ENCODE data around the gene CD47. TPM values are rescaled to one million over a fixed set of nuclear protein-coding genes. Genes with fewer than 3 reads are reported as not detected.

CD47 gene
- total RNA-seq, 2 experiments from 2014 or later = 153 to 161 TPM

DNA sequence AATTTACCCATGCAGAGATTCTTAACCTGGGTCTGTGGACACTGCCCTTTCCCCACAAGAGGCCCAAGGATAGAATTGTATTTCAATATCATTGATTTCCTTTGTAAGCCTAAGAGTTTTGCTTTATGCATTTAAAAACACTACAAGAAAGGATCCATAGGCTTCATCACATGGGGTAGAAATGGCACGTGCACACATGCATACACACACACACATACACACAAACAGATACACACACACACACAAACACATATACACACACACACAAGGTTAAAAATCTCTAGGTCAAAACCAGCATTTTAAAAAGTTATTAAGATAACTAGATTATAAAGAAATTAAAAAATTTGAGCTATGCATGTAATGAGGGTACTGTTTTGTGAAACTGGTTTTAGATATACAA lies 35.5 kb upstream of the CD47 start:
- Mint-ChIP-seq H3K4me1 (peaks cover 73% of the 10 kb centered on the region), H3K4me3 (peak overlapping the region; percentile 84), H3K36me3 (ENCODE audit: low read depth) (peaks cover 44% of the 10 kb centered on the region), H3K9me3 (peaks cover 5% of the 10 kb centered on the region), H3K27ac (peak overlapping the region; percentile 99), H3K27me3 (no peaks in the 10 kb centered on the region)
- no peak for DNase-seq
- ChIA-PET CTCF (interaction anchor here (0.8 to 2.6 kb wide), 4 partner anchors 27 to 351 kb away, joined by 3 to 7 read pairs (median 4); no protein-coding TSS in a partner anchor), POLR2A (interaction anchor here (0.8 to 8.8 kb wide), 17 partner anchors 8 to 695 kb away, joined by 3 to 259 read pairs (median 7); partner anchors contain the start of genes CD47, CIP2A, DZIP3 and HHLA2)

DNA sequence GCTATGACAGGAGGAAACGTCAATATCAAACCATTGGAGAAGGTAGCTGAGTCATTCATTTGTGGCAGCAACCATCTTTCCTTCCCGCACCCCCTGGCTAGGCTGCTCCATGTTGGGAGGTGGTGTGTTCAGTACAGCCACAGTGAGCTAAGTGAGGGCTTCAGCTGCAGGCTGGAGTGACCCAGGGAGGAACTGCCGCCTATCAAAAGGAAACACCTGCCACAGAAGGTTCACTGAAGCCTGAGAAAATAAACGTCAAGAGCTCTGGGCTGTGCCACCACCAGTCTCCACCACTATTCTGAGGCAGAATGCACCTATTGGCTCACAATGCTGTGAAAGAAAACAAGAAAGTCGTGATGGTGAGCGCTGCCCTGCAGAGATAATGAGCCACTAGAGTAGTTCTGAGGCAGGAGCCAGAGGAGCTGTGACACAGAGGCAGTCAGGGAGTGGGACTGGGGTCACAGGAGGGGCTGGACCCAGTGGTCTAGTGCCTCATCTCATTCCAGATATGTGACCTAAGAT lies 34.8 kb upstream of the CD47 start:
- ChIA-PET POLR2A (interaction anchor here (0.8 to 8.8 kb wide), 19 partner anchors 8 to 696 kb away, joined by 3 to 259 read pairs (median 7); partner anchors contain the start of genes CD47, CIP2A, DZIP3 and HHLA2), CTCF (interaction anchor here (0.8 to 1.0 kb wide), 3 partner anchors 32 to 168 kb away, joined by 3 to 4 read pairs (median 4); no protein-coding TSS in a partner anchor)
- DNase-seq = peak; percentile 72
- peaks cover 5% of the 10 kb centered on the region for H3K9me3 Mint-ChIP-seq
- H3K36me3 Mint-ChIP-seq (ENCODE audit: low read depth) = peaks cover 36% of the 10 kb centered on the region
- H3K27ac Mint-ChIP-seq = peak overlapping the region; percentile 99
- peak overlapping the region; percentile 84 for H3K4me3 Mint-ChIP-seq
- H3K4me1 Mint-ChIP-seq = peaks cover 66% of the 10 kb centered on the region
- no peaks in the 10 kb centered on the region for H3K27me3 Mint-ChIP-seq

DNA sequence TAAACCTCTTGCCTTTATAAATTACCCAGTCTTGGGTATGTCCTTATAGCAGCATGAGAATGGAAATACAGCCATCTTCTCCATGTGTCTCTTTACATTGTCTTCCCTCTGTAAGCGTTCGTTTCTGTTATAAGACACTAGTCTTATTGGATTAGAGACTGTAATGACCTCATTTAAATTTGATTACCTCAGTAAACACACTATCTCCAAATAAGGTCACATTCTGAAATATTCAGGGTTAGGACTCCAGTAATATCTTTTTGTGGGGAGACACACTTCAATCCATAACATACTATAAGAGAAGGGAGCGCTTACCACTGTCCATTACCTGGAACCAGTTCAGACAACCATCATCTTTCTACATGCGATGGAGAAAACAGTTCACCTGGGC lies 34.3 kb upstream of the CD47 start:
- DNase-seq = no peak
- ChIA-PET CTCF (interaction anchor here (0.9 to 1.0 kb wide), 2 partner anchors 35 to 169 kb away, joined by 3 to 4 read pairs; no protein-coding TSS in a partner anchor), POLR2A (interaction anchor here (0.8 to 8.8 kb wide), 20 partner anchors 9 to 464 kb away, joined by 3 to 259 read pairs (median 7); partner anchors contain the start of genes CD47, CIP2A, DZIP3 and HHLA2)
- peaks cover 32% of the 10 kb centered on the region for H3K36me3 Mint-ChIP-seq (ENCODE audit: low read depth)
- H3K27ac Mint-ChIP-seq = peak overlapping the region; percentile 99
- peak overlapping the region; percentile 84 for H3K4me3 Mint-ChIP-seq
- peaks cover 62% of the 10 kb centered on the region for H3K4me1 Mint-ChIP-seq
- no peaks in the 10 kb centered on the region for H3K27me3 Mint-ChIP-seq
- peaks cover 5% of the 10 kb centered on the region for H3K9me3 Mint-ChIP-seq

DNA sequence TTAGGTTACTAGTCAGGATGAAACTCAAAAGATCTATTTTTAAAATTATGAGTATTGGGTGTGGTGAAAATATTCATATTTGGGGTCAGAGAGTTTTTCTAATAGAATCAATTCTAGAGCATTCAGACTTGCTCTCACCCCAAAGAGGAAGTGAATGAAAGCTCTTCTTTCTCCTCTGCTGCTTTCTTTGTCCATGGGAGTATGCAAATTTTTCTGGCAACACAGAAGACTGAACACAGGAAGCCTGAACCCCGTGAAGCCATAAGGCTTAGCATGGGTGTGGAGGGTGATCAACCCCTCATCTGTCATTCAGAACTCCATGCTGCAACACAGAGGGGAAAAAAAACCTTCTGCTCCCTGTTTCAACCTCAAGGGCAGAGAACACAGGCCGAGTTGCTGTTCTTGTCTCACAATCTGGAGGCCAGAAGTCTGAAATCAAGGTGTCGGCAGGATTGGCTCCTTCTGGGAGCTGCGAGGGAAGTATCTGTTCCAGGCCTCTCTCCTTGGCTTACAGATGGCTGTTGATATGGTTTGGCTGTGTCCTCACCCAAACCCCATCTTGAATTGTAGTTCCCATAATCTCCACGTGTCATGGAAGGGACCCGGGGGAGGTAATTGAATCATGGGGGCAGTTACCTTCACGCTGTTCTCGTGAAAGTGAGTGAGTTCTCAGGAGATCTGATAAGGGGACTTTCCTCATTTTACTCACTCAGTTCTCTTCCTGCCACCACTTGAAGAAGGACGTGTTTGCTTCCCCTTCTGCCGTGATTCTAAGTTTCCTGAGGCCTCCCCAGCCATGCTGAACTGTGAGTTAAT lies 33.7 kb upstream of the CD47 start:
- H3K9me3 Mint-ChIP-seq = peaks cover 6% of the 10 kb centered on the region
- CTCF ChIA-PET = interaction anchor here (1.1 to 1.5 kb wide), 2 partner anchors 35 to 353 kb away, joined by 4 read pairs; no protein-coding TSS in a partner anchor

DNA sequence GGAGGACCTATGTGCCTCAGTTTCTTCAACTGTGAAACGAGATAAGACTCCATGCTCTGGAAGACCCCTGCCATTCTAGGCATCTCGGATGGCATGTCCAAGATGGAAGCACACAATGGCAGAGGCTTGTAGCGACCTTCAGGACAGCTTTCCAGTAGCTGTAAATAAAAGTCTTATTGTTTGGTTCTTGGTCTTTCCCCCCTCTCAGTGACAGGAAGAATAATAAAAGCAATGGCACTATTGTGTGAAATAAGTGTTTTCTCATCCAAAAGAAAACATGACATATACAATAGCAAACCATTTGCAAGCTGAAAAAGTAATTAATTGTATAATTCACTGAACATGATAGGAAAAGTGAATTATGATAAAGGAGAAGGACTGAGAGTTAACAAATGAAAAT lies 32.5 kb upstream of the CD47 start:
- Mint-ChIP-seq H3K36me3 (ENCODE audit: low read depth) (peaks cover 16% of the 10 kb centered on the region), H3K27ac (no peak overlapping the region), H3K27me3 (no peaks in the 10 kb centered on the region), H3K9me3 (peaks cover 6% of the 10 kb centered on the region), H3K4me3 (no peak overlapping the region), H3K4me1 (peaks cover 58% of the 10 kb centered on the region)
- POLR2A ChIA-PET = interaction anchor here (1.1 to 8.8 kb wide), 8 partner anchors 10 to 466 kb away, joined by 3 to 259 read pairs (median 6); partner anchors contain the start of genes CD47, CIP2A, DZIP3 and IFT57
- CTCF ChIA-PET = interaction anchor here (0.9 to 2.0 kb wide), 4 partner anchors 30 to 354 kb away, joined by 3 to 4 read pairs (median 4); no protein-coding TSS in a partner anchor
- DNase-seq = no peak

More for the DNA sequence above, 33.7 kb upstream of the CD47 start:
- peak; percentile 71 for DNase-seq
- H3K4me3 Mint-ChIP-seq = peak overlapping the region; percentile 84
- peak overlapping the region; percentile 99 for H3K27ac Mint-ChIP-seq
- no peaks in the 10 kb centered on the region for H3K27me3 Mint-ChIP-seq
- H3K36me3 Mint-ChIP-seq (ENCODE audit: low read depth) = peaks cover 28% of the 10 kb centered on the region
- H3K4me1 Mint-ChIP-seq = peaks cover 61% of the 10 kb centered on the region
- POLR2A ChIA-PET = interaction anchor here (0.7 to 8.8 kb wide), 17 partner anchors 9 to 465 kb away, joined by 3 to 259 read pairs (median 5); partner anchors contain the start of genes CD47, CIP2A, DZIP3 and IFT57

DNA sequence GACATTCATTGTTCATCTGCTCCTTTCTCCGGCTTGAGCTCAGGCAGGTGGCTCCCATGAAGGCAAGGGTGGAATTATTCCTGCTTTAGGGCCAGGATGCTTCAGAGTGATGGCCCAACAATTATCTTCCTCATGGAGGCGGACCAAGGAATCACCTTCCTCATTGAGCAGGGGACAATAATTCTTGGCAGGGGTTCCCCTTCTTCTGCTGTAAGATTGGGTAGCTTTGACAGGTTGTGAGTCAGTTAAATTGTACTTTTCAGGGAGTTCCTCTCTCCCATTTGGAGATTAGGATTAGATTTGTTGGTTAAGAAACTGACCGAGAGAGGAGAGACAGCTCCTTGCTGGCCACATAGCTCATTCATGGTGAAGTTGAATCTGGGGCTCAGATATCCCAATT lies 31.4 kb upstream of the CD47 start:
- Mint-ChIP-seq H3K9me3 (peaks cover 3% of the 10 kb centered on the region), H3K4me1 (peaks cover 59% of the 10 kb centered on the region), H3K27me3 (no peaks in the 10 kb centered on the region), H3K27ac (no peak overlapping the region), H3K36me3 (ENCODE audit: low read depth) (peaks cover 8% of the 10 kb centered on the region), H3K4me3 (no peak overlapping the region)
- DNase-seq = no peak
- POLR2A ChIA-PET = interaction anchor here (1.3 to 8.8 kb wide), 4 partner anchors 21 to 137 kb away, joined by 3 to 259 read pairs (median 4); partner anchors contain the start of gene CD47
- CTCF ChIA-PET = interaction anchor here (0.9 to 2.0 kb wide), 3 partner anchors 29 to 101 kb away, joined by 3 to 5 read pairs (median 4); no protein-coding TSS in a partner anchor

DNA sequence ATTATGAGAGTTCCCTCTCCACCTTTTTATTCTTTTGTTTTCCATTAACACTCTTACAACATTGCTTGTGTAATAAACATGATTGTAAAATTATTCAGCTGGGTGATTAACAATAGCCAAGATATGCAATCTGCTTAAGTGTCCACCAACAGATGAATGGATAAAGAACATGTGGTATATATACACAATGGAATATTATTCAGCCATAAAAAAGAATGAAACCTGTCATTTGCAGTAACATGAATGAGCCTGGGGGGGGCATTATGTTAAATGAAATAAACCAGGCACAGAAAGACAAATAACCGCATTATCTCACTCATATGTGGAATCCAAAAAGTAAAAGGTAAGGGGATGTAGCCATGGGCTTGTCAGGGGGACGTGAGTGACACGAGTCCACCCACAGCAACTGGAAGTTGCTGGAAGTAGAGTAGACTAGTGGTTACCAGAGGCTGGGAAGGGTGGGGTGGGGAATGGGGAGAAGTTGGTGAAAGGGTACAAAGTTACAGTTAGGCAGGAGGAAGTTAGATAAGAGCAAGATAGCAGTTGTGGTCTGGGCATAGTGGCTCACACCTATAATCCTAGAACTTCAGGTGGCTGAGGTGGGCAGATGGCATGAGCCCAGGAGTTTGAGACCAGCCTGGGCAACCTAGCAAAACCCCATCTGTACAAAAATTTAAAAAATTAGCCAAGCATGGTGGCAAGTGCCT lies 28.7 kb upstream of the CD47 start:
- CTCF ChIA-PET = no interaction called here
- peaks cover 40% of the 10 kb centered on the region for H3K4me1 Mint-ChIP-seq

DNA sequence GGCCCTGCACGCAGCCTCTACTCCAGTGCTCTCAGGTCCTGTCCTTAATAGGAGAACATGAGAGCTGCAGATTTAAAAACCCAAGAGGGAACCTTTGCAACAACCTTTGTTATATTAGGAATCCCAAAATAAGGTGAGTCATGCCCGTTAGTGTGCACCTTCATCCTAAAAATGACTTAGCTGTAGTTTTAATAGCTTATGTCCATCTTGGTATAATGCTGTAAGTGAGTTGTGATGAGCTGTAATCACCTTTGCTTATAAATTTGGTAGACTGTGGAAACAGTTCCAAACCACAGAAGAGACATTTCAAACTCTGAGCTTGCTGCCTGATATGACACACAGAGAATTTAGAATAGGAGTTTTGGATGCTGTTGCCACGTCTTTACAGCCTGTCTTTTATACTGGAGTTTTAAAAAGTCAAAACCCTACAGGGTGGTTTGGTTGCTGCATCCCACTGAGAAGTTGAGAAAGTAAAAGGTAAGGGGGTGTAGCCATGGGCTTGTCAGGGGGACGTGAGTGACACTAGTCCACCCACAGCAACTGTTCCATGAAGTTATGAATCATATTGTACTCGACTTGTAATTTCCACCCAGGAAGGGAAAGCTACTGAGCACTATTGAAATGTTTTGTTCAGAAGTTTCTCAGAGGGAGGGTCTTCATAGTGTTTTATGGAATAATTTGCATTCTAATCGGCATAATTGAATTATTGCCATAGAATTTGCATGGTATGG lies 27.4 kb upstream of the CD47 start:
- no peaks in the 10 kb centered on the region for H3K36me3 Mint-ChIP-seq (ENCODE audit: low read depth)
- H3K27me3 Mint-ChIP-seq = peaks cover 1% of the 10 kb centered on the region
- CTCF ChIA-PET = no interaction called here
- peaks cover 3% of the 10 kb centered on the region for H3K9me3 Mint-ChIP-seq
- POLR2A ChIA-PET = interaction anchor here (1.1 to 1.8 kb wide), 4 partner anchors 9 to 28 kb away, joined by 3 to 7 read pairs (median 4); no protein-coding TSS in a partner anchor
- H3K27ac Mint-ChIP-seq = no peak overlapping the region
- no peak overlapping the region for H3K4me3 Mint-ChIP-seq
- no peak for DNase-seq
- H3K4me1 Mint-ChIP-seq = peaks cover 27% of the 10 kb centered on the region

More for the DNA sequence above, 28.7 kb upstream of the CD47 start:
- Mint-ChIP-seq H3K36me3 (ENCODE audit: low read depth) (no peaks in the 10 kb centered on the region), H3K9me3 (peaks cover 3% of the 10 kb centered on the region), H3K4me3 (no peak overlapping the region), H3K27me3 (peaks cover 1% of the 10 kb centered on the region), H3K27ac (no peak overlapping the region)
- no peak for DNase-seq
- POLR2A ChIA-PET = no interaction called here

DNA sequence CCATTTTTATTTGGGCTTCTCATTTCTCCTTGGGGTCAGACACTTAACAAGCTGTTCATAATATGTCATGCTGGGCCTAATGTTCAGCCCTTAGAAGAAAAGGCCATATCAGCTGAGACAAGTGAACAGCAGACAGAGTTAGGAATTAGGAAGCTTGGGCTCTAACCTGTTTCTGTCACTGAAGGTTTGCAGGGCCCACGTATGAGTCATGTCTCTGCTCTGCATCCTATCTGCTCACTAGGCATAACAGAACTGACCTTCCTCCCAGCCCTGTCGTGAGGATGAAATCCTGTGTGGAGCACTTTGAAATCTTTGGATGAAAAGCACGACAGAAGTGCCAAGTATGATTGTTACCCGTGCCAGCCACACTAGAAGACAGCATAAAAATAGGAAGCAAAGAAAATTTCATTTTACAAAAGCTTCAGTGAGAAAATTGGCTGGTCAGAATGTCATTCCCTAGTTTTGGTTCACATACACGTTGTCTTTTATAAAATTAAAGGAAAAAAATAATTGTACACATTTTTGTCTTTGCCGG lies 26.5 kb upstream of the CD47 start:
- Mint-ChIP-seq H3K9me3 (peaks cover 3% of the 10 kb centered on the region), H3K4me3 (no peak overlapping the region), H3K36me3 (ENCODE audit: low read depth) (no peaks in the 10 kb centered on the region), H3K27ac (no peak overlapping the region), H3K4me1 (peaks cover 23% of the 10 kb centered on the region), H3K27me3 (peaks cover 1% of the 10 kb centered on the region)
- ChIA-PET CTCF (no interaction called here), POLR2A (interaction anchor here (0.9 to 1.8 kb wide), 4 partner anchors 10 to 44 kb away, joined by 3 to 7 read pairs (median 4); no protein-coding TSS in a partner anchor)
- no peak for DNase-seq

DNA sequence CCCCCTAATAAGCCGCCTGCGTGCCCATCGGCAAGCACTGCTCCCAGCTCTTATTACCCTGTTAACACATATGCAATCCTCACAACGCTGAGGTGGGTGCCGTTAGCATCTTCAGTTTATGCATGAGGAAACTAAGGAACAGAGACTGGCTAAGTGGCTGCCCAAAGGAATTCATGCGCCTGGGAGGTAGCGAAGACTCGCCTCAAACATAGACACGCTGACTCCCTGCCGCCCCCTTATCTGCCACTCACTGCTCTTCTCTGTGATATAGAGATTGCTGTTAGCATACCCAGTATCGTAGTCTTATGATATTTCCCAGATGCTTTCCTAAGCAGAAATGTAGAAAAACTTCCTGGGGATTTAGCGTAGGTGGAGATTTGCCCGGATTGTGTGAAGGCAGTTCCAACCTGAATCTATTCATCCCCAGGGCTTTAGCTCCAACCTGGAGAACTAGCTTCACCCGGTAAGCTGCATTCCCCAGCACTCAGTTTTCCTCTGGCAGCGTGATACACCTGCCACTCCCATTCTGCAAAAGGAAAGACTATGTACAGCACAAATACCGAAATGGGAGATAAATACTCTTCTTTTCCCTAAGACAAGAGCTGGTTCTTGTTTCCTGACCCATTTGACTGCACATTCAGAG lies 23.7 kb upstream of the CD47 start:
- H3K9me3 Mint-ChIP-seq = peaks cover 2% of the 10 kb centered on the region
- no peaks in the 10 kb centered on the region for H3K36me3 Mint-ChIP-seq (ENCODE audit: low read depth)
- DNase-seq = no peak
- H3K27me3 Mint-ChIP-seq = peaks cover 1% of the 10 kb centered on the region
- H3K4me3 Mint-ChIP-seq = no peak overlapping the region
- ChIA-PET CTCF (interaction anchor here (1.0 to 1.1 kb wide), 2 partner anchors 22 to 23 kb away, joined by 3 to 4 read pairs; no protein-coding TSS in a partner anchor), POLR2A (no interaction called here)
- no peak overlapping the region for H3K27ac Mint-ChIP-seq
- peaks cover 20% of the 10 kb centered on the region for H3K4me1 Mint-ChIP-seq

DNA sequence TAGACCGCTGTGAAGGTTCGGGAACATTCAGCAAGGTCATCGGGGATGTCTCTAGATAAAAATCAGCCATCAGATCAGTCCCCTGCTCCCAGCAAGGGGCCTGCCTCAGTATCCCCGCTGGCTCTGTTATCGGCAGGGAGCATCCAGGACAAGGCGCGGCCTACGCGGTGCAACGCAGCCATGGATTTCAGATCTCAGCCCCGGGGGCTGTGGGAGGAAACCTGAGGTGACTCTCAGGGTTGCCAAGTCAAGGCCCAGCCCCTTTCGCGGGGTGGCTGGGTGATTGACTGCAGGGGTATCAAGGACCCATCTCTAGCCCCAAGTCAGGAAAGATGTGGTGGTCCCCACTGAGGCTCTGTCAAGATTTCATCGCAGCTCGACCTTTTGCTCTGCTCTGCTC lies 23.1 kb upstream of the CD47 start:
- ChIA-PET POLR2A (no interaction called here), CTCF (no interaction called here)
- no peak overlapping the region for H3K4me3 Mint-ChIP-seq
- peaks cover 15% of the 10 kb centered on the region for H3K4me1 Mint-ChIP-seq
- peaks cover 1% of the 10 kb centered on the region for H3K27me3 Mint-ChIP-seq
- no peaks in the 10 kb centered on the region for H3K9me3 Mint-ChIP-seq
- DNase-seq = no peak
- H3K36me3 Mint-ChIP-seq (ENCODE audit: low read depth) = no peaks in the 10 kb centered on the region
- no peak overlapping the region for H3K27ac Mint-ChIP-seq
